IMR-90 (cell line): Measurements from ENCODE around the gene SEMA6C. TPM values are rescaled to one million over a fixed set of nuclear protein-coding genes. Genes with fewer than 3 reads are reported as not detected.

ENCODE experiments used
- ATAC-seq: fragments of 200-7000 bp; cut with Tn5 transposase; 2 replicates; pipeline ENCODE4 v1.9.1; 2020; ENCODE audit warnings: low read depth, mild to moderate bottlenecking, moderate library complexity
- BruUV-seq: library from RNA; stranded (reverse); fragments of 400-500 nt; replicated peaks from 2 replicates; lab custom pipeline; 2021; lab: Mats Ljungman, UMichigan
- CTCF ChIA-PET: fragments of 300-600 bp; formaldehyde crosslinking; extraction: SDS; loops from one replicate; lab custom pipeline; 2021; ENCODE audit warnings: antibody characterized with exemption; lab: Yijun Ruan, JAX
- POLR2A ChIA-PET: fragments of 300-600 bp; sonication (Branson Sonifier 250); formaldehyde crosslinking; loops from one replicate; lab custom pipeline; 2022; ENCODE audit warnings: antibody characterized with exemption; ENCODE audit not compliant: unreplicated experiment; lab: Charles Lee
- DNase-seq: peaks from one replicate; pipeline ENCODE4 v3.0.0; 2013
- H2AFZ ChIP-seq: replicated peaks from 2 replicates; pipeline ENCODE3; 2013; ENCODE audit warnings: low read length, mild to moderate bottlenecking; ENCODE audit not compliant: poor library complexity
- H2AK5ac ChIP-seq: 2 replicates; pipeline ENCODE4 v1.6.1; 2013; ENCODE audit warnings: low read depth, low read length, inconsistent platforms
- H2AK9ac ChIP-seq: replicated peaks from 2 replicates; pipeline ENCODE3; 2013; ENCODE audit warnings: mild to moderate bottlenecking, low read depth, low read length, moderate library complexity; ENCODE audit not compliant: poor library complexity
- H2BK120ac ChIP-seq: 2 replicates; pipeline ENCODE4 v1.6.1; 2013; ENCODE audit warnings: low read depth, low read length, inconsistent platforms
- H2BK15ac ChIP-seq: 3 replicates; pipeline ENCODE4 v1.6.1; 2013; ENCODE audit warnings: low read depth, low read length, inconsistent platforms
- H2BK20ac ChIP-seq: 2 replicates; pipeline ENCODE4 v1.6.1; 2013; ENCODE audit warnings: low read depth, mild to moderate bottlenecking, inconsistent platforms, low read length, moderate library complexity
- H2BK5ac ChIP-seq: 2 replicates; pipeline ENCODE4 v1.6.1; 2013; ENCODE audit warnings: mild to moderate bottlenecking, low read depth, low read length, inconsistent platforms; ENCODE audit not compliant: poor library complexity, severe bottlenecking
- H3K14ac ChIP-seq: replicated peaks from 2 replicates; pipeline ENCODE4 v1.6.1; 2013; ENCODE audit warnings: low read depth, low read length, inconsistent platforms
- H3K18ac ChIP-seq: 2 replicates; pipeline ENCODE4 v1.6.1; 2013; ENCODE audit warnings: low read depth, low read length, control low read depth
- H3K23ac ChIP-seq: 2 replicates; pipeline ENCODE4 v1.6.1; 2013; ENCODE audit warnings: low read depth, low read length, inconsistent platforms
- H3K27ac ChIP-seq: 2 replicates; pipeline ENCODE4 v1.5.1; 2013; ENCODE audit warnings: mild to moderate bottlenecking, control low read depth, low read length; ENCODE audit not compliant: insufficient read depth
- H3K27me3 ChIP-seq: 2 replicates; pipeline ENCODE4 v1.6.1; 2013; ENCODE audit warnings: low read length; ENCODE audit not compliant: control insufficient read depth, insufficient read depth
- H3K36me3 ChIP-seq: 2 replicates; pipeline ENCODE4 v1.6.1; 2013; ENCODE audit warnings: low read length, mixed read lengths; ENCODE audit not compliant: control insufficient read depth, insufficient read depth
- H3K4ac ChIP-seq: 2 replicates; pipeline ENCODE4 v1.6.1; 2013; ENCODE audit warnings: low read depth, low read length, inconsistent platforms
- H3K4me1 ChIP-seq: 2 replicates; pipeline ENCODE4 v1.6.1; 2013; ENCODE audit warnings: low read length, mixed read lengths; ENCODE audit not compliant: control insufficient read depth, insufficient read depth
- H3K4me2 ChIP-seq: 2 replicates; pipeline ENCODE4 v1.6.1; 2013; ENCODE audit warnings: low read depth, mild to moderate bottlenecking, control low read depth, low read length, moderate library complexity
- H3K4me3 ChIP-seq: 2 replicates; pipeline ENCODE4 v1.5.1; 2013; ENCODE audit warnings: low read depth, mild to moderate bottlenecking, control low read depth, low read length, moderate library complexity; ENCODE audit not compliant: insufficient read depth
- H3K56ac ChIP-seq: 2 replicates; pipeline ENCODE4 v1.6.1; 2013; ENCODE audit warnings: low read length, inconsistent platforms; ENCODE audit not compliant: insufficient read depth; ENCODE audit errors: extremely low read depth
- H3K79me1 ChIP-seq, 2 experiments: 2 replicates each; pipeline ENCODE4 v1.6.1; 2013; ENCODE audit warnings: low read length in 2 of 2, inconsistent platforms in 1 of 2, low read depth in 1 of 2
- H3K9ac ChIP-seq: 2 replicates; pipeline ENCODE4 v1.6.1; 2013; ENCODE audit warnings: low read depth, low read length, control low read depth
- H3K9me1 ChIP-seq: 2 replicates; pipeline ENCODE4 v1.6.1; 2013; ENCODE audit warnings: low read length, inconsistent platforms; ENCODE audit not compliant: insufficient read depth
- H3K9me3 ChIP-seq: 2 replicates; pipeline ENCODE4 v1.6.1; 2013; ENCODE audit warnings: low read length; ENCODE audit not compliant: control insufficient read depth, insufficient read depth
- H4K20me1 ChIP-seq: 2 replicates; pipeline ENCODE4 v1.6.1; 2013; ENCODE audit warnings: low read length, inconsistent platforms; ENCODE audit not compliant: insufficient read depth
- H4K5ac ChIP-seq: 2 replicates; pipeline ENCODE4 v1.6.1; 2013; ENCODE audit warnings: mild to moderate bottlenecking, low read depth, low read length, control low read depth
- H4K8ac ChIP-seq, 2 experiments: 2 replicates each; pipeline ENCODE4 v1.6.1; 2013; ENCODE audit warnings: low read depth in 2 of 2, low read length in 2 of 2, control low read depth in 1 of 2, inconsistent platforms in 1 of 2
- H4K91ac ChIP-seq: 2 replicates; pipeline ENCODE4 v1.6.1; 2013; ENCODE audit warnings: low read depth, low read length, inconsistent platforms; ENCODE audit not compliant: insufficient read depth
- CHD1 ChIP-seq: IDR thresholded peaks from 2 replicates; pipeline ENCODE4 v1.6.1; 2012; ENCODE audit warnings: low read depth, low read length, improper control_type of control experiment
- FOS ChIP-seq: fragments of 150-350 bp; IDR thresholded peaks from 2 replicates; pipeline ENCODE4 v1.6.1; 2016; ENCODE audit warnings: low read depth, low read length
- MAFK ChIP-seq: IDR thresholded peaks from 2 replicates; pipeline ENCODE4 v1.6.1; 2012; ENCODE audit warnings: low read depth, low read length, improper control_type of control experiment
- MAZ ChIP-seq: IDR thresholded peaks from 2 replicates; pipeline ENCODE4 v1.6.1; 2012; ENCODE audit warnings: low read depth, mild to moderate bottlenecking, low read length, improper control_type of control experiment, moderate library complexity, borderline replicate concordance
- MXI1 ChIP-seq: IDR thresholded peaks from 2 replicates; pipeline ENCODE4 v1.6.1; 2012; ENCODE audit warnings: low read depth, mild to moderate bottlenecking, low read length, moderate library complexity, borderline replicate concordance
- RAD21 ChIP-seq: IDR thresholded peaks from 2 replicates; pipeline ENCODE4 v1.6.1; 2012; ENCODE audit warnings: low read length, improper control_type of control experiment
- RFX5 ChIP-seq: IDR thresholded peaks from 2 replicates; pipeline ENCODE4 v1.8.0; 2012; ENCODE audit warnings: low read depth, mild to moderate bottlenecking, low read length, moderate library complexity
- SMC3 ChIP-seq: fragments of 150-350 bp; IDR thresholded peaks from 2 replicates; pipeline ENCODE4 v1.6.1; 2016; ENCODE audit warnings: low read depth, mild to moderate bottlenecking, antibody characterized with exemption, low read length, moderate library complexity
- WGBS, 2 experiments: methylation state at CpG; one replicate each; pipeline versions ENCODE4 v1.1.5 to v1.1.7; 2013; ENCODE audit warnings: missing lambda C conversion rate in 2 of 2; ENCODE audit not compliant: insufficient read length in 1 of 2; ENCODE audit errors: extremely low coverage in 2 of 2; 5-methylcytosine and 5-hydroxymethylcytosine counted together
- dilution Hi-C: fragments of 300-500 bp; cut with HindIII; formaldehyde crosslinking; loops from one replicate; pipeline ENCODE4 v1.14.3; 2018; ENCODE audit warnings: low sequenced_read_pairs; ENCODE audit not compliant: unreplicated experiment
- in situ Hi-C: fragments of 300-500 bp; cut with MboI; formaldehyde crosslinking; loops from 3 replicates; pipeline ENCODE4 v1.14.3; 2019; ENCODE audit warnings: low sequenced_read_pairs, inconsistent platforms, mixed read lengths
- intact Hi-C: fragments of 100-400 bp; cut with micrococcal nuclease; formaldehyde crosslinking; loops from 2 replicates; pipeline ENCODE4 v1.10.0; 2022
- polyA plus RNA-seq, 3 experiments: library from polyadenylated mRNA; depleted of rRNA; stranded (reverse); fragments of >200 nt; gene quantifications; 2 replicates each; pipeline ENCODE4 v1.2.3, GENCODE V29; 2012; ENCODE audit warnings: low replicate concordance in 1 of 3
- total RNA-seq: library from RNA; depleted of rRNA; stranded (reverse); fragments of >200 nt; gene quantifications from 2 replicates; pipeline ENCODE4 v1.2.3, GENCODE V29; 2012
- TF ChIP-seq, protein P1 (sequence below): fragments of 150-350 bp; IDR thresholded peaks from 2 replicates; pipeline ENCODE4 v1.6.1; 2016; ENCODE audit warnings: low read depth, mild to moderate bottlenecking, low read length, moderate library complexity, borderline replicate concordance
- TF ChIP-seq, protein P2 (sequence below): fragments of 150-350 bp; IDR thresholded peaks from 2 replicates; pipeline ENCODE4 v1.6.1; 2017; ENCODE audit warnings: mild to moderate bottlenecking, antibody characterized with exemption, low read length, low read depth

The SEMA6C gene
- total and polyA plus RNA-seq, 2 of the 4 experiments (the other 2 are of a cell fraction): 0.36 to 2.0 TPM

DNA sequence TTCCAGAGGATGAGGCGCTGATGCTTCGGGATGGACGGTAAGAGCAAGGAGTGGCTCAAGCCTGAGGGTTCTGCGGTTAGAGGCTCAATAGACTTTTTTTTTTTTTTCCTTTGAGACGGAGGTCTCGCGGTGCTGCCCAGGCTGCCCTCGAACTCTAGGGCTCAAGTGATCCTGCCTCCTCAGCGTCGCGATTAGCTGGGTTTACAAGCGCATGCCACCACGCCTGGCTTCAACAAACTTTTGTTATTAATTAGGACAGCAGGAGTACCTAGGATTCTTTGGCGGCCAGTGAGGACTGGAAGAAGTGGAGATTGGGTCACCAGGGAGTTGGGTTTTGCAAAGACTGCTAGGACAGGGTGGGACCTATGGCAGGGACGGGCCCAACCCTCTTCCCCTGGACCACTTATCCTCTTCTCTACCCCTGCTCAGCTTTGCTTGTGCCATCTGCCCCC lies 20.1 kb upstream of the SEMA6C start:
- Histone ChIP-seq H3K4me1 (peaks cover 4% of the 10 kb centered on the region), H2BK15ac (no peak overlapping the region), H3K4ac (peak overlapping the region; percentile 87), H4K5ac (peak overlapping the region; percentile 66), H3K9ac (peak overlapping the region; percentile 90), H2BK120ac (no peak overlapping the region), H3K9me1 (peaks cover 3% of the 10 kb centered on the region; the same call in 1 of the 2 replicates), H2BK20ac (no peak overlapping the region), H4K8ac (peak overlapping the region; percentile 41 to 96; a peak in 3 of 4 replicates), H3K23ac (peak overlapping the region; percentile 97), H3K14ac (peak overlapping the region; percentile 93), H2AK5ac (peak overlapping the region; percentile 44; the same call in 1 of the 2 replicates), H3K79me1 (peaks cover 10 to 43% of the 10 kb centered on the region in 2 experiments), H3K36me3 (peaks cover 25% of the 10 kb centered on the region), H2BK5ac (peak overlapping the region; percentile 75), H3K56ac (peak overlapping the region; percentile 87), H2AK9ac (peak overlapping the region; percentile 59), H3K4me3 (peak overlapping the region; percentile 65), H4K20me1 (no peaks in the 10 kb centered on the region), H4K91ac (peak overlapping the region; percentile 61), H3K27ac (peak overlapping the region; percentile 75), H3K18ac (no peak overlapping the region), H3K9me3 (no peaks in the 10 kb centered on the region), H3K4me2 (peak overlapping the region; percentile 83), H2AFZ (peak overlapping the region; percentile 94), H3K27me3 (no peaks in the 10 kb centered on the region)
- ChIA-PET CTCF (interaction anchor here (0.7 kb wide), 1 partner anchor 67 kb away, joined by 3 read pairs; no protein-coding TSS in a partner anchor), POLR2A (interaction anchor here (0.5 kb wide), 1 partner anchor 109 kb away, joined by 4 read pairs; no protein-coding TSS in a partner anchor)
- peak; percentile 73 for DNase-seq
- no TSS peak for BruUV-seq
- dilution Hi-C loops: no loop called here
- ATAC-seq: peak; percentile 40
- intact Hi-C loops: no loop called here
- WGBS, 2 experiments: 0% methylated on average over 4 of the region's 15 CpGs; no CpG with 5 or more reads in 1 of the 2 experiments
- no peak for TF ChIP-seq MAFK
- no peak for TF ChIP-seq FOS
- TF ChIP-seq, protein P1, sequence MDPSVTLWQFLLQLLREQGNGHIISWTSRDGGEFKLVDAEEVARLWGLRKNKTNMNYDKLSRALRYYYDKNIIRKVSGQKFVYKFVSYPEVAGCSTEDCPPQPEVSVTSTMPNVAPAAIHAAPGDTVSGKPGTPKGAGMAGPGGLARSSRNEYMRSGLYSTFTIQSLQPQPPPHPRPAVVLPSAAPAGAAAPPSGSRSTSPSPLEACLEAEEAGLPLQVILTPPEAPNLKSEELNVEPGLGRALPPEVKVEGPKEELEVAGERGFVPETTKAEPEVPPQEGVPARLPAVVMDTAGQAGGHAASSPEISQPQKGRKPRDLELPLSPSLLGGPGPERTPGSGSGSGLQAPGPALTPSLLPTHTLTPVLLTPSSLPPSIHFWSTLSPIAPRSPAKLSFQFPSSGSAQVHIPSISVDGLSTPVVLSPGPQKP: no peak
- no peak for TF ChIP-seq MAZ
- no peak for TF ChIP-seq SMC3
- no peak for TF ChIP-seq MXI1
- no peak for TF ChIP-seq RAD21
- no peak for TF ChIP-seq CHD1
- TF ChIP-seq, protein P2, sequence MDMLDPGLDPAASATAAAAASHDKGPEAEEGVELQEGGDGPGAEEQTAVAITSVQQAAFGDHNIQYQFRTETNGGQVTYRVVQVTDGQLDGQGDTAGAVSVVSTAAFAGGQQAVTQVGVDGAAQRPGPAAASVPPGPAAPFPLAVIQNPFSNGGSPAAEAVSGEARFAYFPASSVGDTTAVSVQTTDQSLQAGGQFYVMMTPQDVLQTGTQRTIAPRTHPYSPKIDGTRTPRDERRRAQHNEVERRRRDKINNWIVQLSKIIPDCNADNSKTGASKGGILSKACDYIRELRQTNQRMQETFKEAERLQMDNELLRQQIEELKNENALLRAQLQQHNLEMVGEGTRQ: no peak
- TF ChIP-seq RFX5: no peak
- in situ Hi-C loops: no loop called here
